Fibroblast of skin of abdomen (primary cell): ENCODE measurements around the gene PIP4K2C.
"Not testable (repeated sequence)": the region's sequence is repeated elsewhere in the genome, so short reads cannot be mapped to it uniquely, and the experiment has no call there.

Experiments
- DNase-seq: peaks from one replicate; pipeline ENCODE4 v3.0.0-alpha.2; 2013

Gene PIP4K2C

DNA sequence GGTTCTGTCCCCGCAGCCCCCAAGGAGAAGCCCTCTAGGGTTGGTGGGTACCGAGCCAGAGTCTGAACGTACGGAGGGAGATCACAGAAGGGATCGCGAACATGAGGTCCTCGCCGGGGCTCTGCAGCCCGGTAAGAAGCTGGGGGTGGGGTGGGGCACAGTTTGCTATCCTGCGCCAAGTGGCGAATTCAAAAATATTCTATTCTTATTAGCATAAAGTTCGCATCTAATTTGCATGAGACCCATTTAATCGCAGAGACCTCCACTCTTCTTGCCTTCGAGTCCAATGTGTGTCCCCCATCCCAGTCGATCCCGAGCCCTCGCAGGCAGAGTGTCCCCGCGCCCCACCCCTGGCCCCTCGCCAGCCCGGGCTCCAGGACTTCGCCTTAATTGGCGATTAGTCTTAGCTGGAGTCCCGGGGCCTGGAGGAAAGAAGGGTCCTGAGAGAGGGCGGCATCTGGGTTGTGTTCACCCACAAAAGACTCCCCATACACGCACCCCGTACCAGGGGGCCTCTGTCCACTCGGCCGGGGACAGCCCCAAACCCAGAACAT lies 19.6 kb downstream of the PIP4K2C start:
- no peak for DNase-seq

DNA sequence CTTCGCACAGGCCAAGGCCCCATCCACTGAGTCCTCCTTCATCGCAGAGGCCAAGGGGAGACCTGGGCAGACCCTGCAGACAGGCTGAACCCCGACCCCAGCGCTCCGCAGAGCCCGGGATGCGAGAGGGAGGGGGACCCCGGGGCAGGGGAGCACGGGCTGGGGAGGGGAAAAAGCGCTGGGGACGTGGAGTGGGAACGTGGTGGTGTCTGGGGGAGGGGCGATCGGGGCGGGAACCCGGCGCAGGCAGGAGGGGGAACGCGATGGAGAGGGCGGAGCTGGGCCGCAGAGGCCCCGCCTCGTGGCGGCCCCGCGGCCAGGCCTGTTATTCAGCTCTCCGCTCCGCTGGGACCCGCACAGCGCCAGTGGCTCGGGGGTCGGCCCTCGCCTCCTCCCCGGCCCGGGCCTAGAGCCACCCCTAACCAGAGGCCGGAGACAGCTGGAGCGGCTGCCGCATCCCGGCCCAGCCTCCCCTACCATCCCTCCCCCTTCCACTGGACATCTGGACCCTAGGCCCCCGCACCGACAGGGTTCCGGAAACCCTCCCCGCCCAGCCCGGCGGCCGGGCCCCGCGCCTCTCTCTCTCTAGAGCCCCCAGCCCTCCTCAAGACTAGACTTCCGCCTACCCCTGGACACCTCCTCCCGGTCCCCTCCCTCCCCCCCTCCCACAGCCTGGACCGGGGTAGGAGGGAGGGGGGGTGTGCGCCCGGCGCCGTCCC lies 20.3 kb downstream of the PIP4K2C start, which contains the start of gene ARHGEF25:
Gene ARHGEF25, plus strand, starts transcription at position 328 of the 719 bp plus-strand sequence. CDS start 460 bp downstream, outside the sequence.
- DNase-seq: peak; percentile 75

DNA sequence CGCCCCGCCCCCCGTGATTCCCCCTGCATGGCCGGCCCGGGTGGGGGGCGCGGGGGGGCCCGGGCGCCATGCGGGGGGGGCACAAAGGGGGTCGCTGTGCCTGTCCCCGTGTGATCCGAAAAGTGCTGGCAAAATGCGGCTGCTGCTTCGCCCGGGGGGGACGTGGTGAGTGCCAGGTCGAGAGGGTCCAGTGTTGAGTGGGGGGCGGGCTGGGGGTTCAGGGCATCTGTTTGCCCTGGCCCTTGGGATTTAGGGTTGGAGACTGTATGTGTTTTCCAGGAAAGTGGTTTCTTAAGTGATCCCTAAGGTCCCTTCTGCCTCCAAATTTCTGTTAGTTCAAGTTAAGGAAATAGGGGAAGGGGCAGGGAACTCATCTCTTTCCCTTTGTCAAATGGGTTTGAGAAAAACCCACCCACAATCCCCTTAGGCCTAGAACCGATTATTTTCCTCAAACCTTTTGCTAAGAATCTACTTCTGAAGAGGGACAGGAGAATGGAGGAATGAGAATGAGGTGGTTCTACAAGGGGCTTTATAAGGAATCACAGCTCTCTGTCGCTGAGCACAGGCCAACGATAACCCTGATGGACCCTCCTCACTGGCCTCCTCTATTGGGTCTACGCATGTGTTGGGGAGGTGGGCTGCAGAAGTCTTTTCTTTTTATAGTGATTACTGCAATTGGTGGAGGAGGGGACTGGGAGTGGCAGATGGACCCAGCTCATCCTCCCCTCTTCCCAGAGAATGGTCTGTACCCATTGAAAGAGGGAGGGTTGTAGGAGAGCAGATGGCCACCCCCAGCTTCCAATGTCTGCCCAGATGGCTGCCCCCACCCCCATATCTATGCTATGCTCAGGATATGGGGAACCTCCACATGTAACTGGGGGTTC lies 21.1 kb downstream of the PIP4K2C start:
- no peak for DNase-seq

DNA sequence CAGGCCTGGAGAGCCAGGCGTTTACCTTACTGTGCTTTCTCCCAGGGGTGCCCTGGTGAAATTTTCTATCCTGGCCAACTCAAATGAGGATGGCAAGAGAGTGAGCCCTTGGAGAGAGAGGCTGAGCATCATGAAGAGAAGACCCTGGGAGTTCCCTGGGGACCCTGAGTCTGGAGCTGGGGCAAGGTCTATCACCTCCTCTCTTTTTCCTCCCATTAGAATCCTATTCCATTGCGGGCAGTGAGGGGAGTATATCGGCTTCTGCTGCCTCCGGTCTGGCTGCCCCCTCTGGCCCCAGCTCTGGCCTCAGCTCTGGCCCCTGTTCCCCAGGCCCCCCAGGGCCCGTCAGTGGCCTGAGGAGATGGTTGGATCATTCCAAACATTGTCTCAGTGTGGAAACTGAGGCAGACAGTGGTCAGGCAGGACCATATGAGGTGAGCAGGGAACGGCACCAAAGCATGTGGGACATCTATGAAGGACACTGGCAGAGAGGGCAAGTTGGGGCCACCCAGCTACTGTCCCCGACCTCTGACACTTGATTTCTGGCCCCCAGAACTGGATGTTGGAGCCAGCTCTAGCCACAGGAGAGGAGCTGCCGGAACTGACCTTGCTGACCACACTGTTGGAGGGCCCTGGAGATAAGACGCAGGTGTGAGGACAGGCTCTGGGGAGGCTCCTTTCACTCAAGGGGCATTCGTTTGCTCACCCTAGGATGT lies 21.9 kb downstream of the PIP4K2C start:
- no peak for DNase-seq

DNA sequence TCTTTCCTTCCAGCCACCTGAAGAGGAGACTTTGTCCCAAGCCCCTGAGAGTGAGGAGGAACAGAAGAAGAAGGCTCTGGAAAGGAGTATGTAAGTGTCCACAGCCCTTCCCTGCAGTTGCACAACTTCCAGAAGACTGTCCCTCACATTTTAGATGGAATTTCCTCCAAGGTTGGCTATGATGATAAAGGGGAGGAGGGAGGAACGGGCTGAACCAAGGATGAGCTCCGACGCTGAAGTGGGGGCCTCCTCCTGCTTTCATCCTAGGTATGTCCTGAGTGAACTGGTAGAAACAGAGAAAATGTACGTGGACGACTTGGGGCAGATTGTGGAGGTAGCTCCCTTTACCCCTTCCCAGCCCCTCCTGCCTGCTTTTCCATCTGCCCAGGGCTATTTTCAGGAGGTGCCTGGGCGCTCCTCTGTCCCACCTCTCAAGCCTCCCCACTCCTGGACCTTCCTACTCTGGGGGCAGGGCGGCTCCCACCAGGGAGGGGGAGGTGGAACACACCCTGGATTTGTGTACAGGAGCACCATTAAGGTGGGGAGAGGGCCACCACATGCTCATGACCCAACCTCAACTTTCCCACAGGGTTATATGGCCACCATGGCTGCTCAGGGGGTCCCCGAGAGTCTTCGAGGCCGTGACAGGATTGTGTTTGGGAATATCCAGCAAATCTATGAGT lies 22.6 kb downstream of the PIP4K2C start:
- no peak for DNase-seq

DNA sequence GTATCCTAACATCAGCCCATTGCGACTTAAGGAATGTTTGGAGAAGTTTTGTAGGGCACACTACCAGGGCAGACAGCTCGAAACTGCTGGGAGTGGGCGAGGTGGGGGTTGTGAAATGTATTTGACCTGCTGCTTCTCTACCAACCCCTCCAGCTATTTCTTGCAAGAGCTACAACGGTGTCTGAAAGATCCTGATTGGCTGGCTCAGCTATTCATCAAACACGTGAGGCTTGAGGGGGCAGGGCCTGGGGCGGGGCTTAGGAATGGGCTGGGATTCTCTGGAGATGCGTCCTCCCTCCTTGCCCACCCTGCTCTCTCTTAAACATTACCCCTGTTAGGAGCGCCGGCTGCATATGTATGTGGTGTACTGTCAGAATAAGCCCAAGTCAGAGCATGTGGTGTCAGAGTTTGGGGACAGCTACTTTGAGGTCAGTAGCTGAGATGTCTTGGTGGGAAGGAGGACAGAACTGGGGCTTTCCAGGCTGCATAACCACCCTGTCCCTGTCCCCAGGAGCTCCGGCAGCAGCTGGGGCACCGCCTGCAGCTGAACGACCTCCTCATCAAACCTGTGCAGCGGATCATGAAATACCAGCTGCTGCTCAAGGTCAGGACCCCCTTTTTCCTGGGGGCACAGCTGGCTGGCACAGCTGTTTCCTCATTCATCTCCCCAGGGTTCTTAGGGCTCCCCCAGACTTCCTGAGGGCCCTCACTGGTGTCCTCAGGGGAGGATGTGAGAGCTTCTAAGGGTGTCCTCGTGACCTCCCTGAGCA lies 23.4 kb downstream of the PIP4K2C start:
- DNase-seq: no peak

DNA sequence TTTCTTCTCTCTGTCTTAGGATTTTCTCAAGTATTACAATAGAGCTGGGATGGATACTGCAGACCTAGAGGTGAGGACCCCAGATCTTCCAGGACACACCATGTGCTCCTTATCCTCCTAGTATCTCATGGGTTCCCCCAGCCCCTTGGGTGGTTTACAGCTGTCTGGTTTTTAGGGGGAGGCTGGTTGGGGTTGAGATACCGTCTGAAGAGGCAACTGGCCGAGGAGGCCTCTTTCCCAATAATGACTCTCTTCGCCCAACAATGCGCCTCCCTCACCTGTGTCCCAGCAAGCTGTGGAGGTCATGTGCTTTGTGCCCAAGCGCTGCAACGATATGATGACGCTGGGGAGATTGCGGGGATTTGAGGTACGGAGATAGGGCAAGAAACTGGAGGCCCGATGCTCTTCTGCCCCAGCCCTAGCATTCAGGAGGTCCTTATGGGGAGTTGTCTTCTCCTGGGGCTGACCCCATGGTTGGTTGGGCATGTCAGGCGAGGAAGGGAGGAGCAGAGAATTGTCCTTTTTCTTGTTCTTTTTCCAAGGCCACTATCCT lies 24.0 kb downstream of the PIP4K2C start:
- no peak for DNase-seq

DNA sequence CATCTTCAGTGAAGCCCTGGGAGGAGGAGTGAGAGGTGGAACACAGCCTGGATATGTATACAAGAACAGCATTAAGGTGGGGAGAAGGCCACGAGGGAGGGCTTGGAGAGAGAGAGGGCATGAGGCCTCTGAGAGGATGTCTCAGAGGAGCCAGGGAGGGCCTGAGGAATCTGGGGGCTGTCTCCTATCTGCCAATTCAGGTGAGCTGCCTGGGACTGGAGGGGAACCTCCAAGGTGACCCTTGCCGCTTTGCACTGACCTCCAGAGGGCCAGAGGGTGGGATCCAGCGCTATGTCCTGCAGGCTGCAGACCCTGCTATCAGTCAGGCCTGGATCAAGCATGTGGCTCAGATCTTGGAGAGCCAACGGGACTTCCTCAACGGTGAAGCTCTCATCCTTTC lies 24.6 kb downstream of the PIP4K2C start:
- DNase-seq: no peak

- DNase-seq: peak; percentile 44
Measured at GRCh38 chr12:57616383-57617101, 25.6 kb downstream of the PIP4K2C start.

DNA sequence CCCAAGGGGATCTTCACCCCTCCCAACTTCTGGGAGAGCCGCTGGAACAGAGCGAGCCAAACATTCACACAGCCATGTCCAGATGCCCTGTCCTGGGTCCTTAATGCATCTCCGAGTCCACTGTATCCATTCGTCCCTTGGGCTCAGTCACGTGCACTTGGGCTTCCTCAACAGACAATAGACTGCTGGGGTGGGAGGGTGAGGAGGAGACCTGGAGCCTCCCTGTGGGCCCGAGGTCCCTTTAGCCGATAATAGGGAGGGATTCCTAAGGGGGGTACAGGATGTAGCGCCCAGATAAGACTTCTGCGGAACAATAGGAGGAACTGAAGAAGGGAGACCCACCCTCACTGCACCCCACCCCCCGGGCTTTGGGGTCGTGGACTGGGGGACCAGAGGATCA lies 26.9 kb downstream of the PIP4K2C start:
- no peak for DNase-seq

GRCh38 chr12:57618431-57618830 lies 27.4 kb downstream of the PIP4K2C start:
- DNase-seq: not testable (repeated sequence)

DNA sequence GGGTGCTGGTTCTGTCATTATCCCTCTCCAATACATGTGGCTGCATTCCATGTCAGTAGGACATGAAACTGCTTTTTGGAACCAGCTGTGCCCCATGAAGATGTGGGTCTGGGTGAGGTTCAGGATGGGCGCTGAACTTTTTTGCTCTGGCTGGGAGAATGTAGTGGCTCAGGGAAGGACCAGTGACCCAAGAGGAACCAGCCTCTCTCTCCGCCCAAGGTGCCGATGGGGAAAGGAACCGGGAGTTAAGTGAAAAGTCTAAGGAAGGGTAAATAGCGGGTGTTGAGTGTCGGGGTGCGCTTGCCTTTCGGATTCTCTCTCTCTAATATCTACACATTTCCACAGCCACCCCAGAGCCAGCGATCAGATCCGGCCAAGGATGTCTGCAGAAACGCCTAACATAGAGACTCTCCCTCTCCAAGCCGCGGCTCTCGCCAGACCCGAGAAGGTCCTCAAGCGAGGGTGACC lies 28.0 kb downstream of the PIP4K2C start:
- no peak for DNase-seq

GRCh38 chr12:57619434-57620244 lies 28.6 kb downstream of the PIP4K2C start:
- no peak for DNase-seq

DNA sequence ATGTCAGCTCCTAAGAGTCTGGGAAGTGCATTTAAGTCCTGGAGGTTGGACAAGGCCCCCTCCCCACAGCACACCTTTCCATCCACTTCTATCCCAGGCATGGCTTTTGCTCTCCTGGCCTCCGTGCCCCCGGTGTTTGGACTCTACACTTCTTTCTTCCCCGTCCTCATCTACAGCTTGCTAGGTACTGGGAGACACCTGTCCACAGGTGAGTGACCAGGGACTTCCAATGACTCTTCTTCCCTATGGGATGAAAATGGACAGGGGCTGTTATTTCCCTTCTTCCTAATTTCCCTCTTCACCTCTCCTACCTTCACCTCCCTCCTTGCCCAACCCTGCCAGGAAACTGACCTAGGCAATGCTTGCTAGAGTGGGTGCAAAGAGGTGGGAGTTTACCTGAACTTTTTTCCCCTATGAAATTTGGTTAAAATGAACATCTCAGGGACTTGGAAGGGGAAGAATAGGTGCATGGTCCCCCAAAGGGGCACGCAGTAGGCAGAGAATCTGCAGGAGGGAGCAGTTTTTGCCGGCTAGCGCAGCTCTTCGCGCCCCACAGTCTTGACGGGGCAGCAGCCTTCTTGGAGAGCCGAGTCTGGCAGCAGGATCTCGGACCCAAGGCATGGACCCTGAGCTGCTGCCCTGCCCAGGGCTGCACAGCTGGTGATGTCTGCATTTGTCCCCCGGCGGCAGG lies 29.4 kb downstream of the PIP4K2C start:
- no peak for DNase-seq

GRCh38 chr12:57620936-57621496 lies 30.0 kb downstream of the PIP4K2C start:
- DNase-seq: no peak

DNA sequence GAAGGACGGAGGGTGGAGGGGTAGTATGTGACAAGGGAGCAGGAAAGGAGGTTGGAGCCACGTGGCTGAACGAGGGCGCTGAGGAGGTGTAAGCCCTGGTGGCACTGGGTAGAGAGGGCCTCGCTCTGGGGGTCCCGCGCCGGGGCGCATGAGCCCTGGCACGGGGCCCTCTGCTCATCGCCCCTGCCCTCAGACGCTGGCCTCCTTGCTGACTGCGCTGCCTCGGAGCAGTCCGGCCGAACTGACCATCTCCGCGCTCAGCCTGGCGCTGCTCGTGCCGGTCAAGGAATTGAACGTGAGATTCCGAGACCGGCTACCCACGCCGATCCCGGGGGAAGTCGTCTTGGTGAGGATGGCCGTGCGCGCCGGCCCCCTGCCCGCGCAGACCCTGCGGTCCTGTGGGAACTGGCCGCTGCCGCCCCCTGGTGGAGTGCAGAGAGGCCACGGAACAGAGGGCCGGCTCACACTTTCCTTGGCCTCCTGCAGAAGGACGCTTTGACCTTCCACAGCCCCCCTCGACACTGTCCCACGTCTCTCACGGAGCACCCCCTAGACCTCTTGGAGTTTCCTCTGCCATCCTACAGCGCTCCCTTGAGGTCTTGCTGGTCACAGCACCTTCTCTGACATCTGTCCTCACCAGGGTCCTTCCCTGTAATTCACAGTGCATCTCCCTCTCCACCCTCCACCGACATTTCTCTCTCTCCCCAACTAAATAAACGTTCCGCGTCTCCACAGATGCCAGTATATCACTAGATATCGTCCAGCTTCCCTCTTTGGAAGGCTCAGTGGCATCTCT lies 30.7 kb downstream of the PIP4K2C start:
- DNase-seq: peak; percentile 21
